Kidney tubule cell (primary cell): ENCODE results near the gene SULT1A2.
"Not testable (repeated sequence)": the region's sequence is repeated elsewhere in the genome, so short reads cannot be mapped to it uniquely, and the experiment has no call there.

Experiments used
- DNase-seq: peaks from one replicate; pipeline ENCODE4 v3.0.0-alpha.2; 2018; ENCODE audit warnings: low spot score

Gene SULT1A2

GRCh38 chr16:28596840-28597691 is at the start of gene SULT1A2:
Gene SULT1A2 (minus strand): TSS chr16:28597050. CDS start chr16:28595930, 1,120 bp downstream.
- peak; percentile 84 for DNase-seq

- DNase-seq: not testable (repeated sequence)
Observed at GRCh38 chr16:28639959-28640358, 43.1 kb upstream of the SULT1A2 start.

GRCh38 chr16:28638359-28638758 is 41.5 kb upstream of the SULT1A2 start:
- DNase-seq: not testable (repeated sequence)

DNA sequence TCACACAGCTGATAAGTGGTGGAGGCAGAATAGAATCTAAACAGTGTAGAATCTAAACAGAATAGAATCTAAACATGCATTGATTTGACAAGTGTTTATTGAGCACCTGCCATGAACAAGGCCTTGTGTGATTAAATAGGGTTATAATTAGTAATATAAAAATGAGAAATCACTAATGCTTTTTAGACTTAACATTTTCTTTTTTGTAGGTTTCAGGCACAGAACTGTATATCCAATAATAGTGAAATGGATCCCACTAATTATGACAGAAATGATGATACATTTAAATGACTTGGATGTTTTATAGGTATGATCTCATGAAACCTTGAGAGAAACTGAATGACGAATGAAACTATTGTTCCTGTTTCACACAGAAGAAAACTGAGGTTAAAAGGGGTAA is 40.9 kb upstream of the SULT1A2 start, which contains the start of gene NPIPB8:
Gene NPIPB8, plus strand, starts transcription at position 301 of the 400 bp plus-strand sequence. CDS start 296 bp downstream, outside the sequence.
- not testable (repeated sequence) for DNase-seq

GRCh38 chr16:28636093-28636823 is 39.4 kb upstream of the SULT1A2 start:
- peak; percentile 83 for DNase-seq

DNA sequence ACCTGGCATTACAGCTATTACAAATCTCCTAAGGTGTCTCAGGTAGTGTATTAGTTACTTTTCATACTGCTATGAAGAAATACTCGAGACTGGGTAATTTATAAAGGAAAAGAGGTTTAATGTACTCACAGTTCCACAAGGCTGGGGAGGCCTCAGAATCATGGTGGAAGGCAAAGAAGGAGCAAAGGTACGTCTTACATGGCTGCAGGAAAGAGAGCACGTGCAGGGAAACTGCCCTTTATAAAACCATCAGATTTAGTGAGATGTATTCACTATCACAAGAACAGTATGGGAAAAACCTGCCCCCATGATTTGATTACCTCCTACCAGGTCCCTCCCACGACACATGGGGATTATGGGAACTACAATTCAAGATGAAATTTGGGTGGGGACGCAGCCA is 34.1 kb upstream of the SULT1A2 start:
- DNase-seq: not testable (repeated sequence)

DNA sequence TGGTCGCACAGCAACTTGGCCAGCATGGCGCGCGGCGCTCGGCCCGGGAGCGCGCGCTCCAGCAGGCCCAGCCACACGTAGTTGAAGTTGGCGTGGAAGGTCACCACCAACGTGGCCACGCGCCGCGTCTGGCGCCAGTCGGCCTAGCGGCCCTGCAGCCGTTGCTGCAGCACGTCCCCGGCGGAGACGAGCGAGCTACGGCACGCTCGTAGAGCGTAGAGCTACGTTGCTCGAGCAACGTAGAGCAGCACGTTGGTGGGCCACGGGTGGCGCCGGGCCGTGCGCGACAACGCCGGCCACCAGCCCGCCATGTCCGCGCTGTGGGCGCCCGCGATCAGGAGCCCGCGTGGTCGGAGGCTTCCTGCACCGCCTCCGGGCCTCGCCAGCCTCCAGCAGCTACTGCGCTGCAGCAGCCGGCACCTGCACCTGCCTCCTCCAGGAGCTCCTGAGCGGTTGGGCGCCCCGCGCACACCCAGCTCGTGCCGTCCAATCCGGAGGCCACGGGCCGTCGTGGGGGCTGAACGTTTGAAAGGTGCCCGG is 26.4 kb upstream of the SULT1A2 start:
- peak; percentile 62 for DNase-seq

DNA sequence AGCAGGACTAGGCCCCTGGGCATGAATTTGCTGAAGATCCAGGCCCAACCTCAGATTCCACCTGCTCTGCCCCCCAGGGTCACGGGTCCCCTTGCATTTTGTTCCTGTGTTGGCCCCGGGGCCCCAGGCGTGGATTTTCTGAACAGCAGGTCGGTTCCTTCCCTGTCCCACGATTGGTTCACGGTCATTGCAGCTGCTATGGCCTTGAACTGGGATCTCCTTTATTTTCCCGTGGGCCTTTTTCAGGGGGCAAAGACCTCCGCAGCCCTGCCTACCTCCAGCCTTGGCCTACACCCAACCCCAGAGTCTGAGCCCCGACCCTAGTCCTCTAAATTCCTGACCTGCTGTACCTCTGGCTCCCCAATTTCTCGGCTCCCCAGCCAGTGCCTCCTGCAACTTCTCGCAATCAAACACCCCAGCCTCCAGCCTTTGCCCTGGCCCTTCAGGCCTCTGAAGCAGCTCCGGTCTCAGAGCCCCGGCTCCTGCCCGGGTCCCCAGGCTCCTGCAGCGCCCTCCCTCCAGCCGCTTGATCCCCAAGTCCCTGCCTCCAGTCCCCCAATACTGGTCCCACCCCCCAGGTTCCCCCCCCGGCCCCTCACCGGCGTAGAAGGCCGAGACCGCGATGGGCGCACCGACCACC is 25.8 kb upstream of the SULT1A2 start:
- peak; percentile 0 for DNase-seq

DNA sequence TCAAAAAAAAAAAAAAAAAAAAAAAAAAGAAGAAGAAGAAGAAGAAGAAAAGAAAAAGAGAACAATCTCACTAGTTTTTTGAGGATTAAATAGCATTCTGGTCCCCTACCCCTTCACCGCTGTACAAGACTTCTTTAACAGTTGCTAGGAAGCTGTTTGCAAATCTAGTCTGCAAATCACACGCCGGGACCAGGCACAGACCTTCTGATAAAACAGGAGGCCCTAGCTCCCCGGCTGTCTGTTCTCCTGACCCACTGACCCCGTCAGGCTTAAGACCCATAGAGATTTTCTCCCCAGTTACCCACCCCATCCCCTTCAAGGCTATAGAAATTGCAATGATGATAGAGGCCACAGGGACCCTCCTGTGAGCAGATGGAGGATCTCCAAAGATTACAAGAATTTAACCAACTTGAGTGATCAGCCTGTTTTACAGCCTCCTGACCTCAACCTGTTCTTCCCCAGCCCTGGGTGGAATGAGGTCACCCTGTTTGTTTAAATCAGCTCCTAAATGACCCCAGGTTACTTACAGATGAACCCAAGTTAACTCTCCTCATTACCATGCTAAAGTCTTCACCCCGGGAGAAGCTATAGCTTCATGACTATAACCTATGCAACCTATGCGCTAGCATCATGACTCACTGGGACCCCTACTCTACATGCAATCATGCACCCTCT is 24.8 kb upstream of the SULT1A2 start:
- DNase-seq: peak; percentile 0

- DNase-seq: not testable (repeated sequence)
Observed at GRCh38 chr16:28620316-28620715, 23.5 kb upstream of the SULT1A2 start.

- DNase-seq: peak; percentile 64
Observed at GRCh38 chr16:28617874-28618273, 21.0 kb upstream of the SULT1A2 start.

- no peak for DNase-seq
Observed at GRCh38 chr16:28616636-28617035, 19.8 kb upstream of the SULT1A2 start.

- DNase-seq: not testable (repeated sequence)
Observed at GRCh38 chr16:28616224-28616577, 19.4 kb upstream of the SULT1A2 start.

GRCh38 chr16:28615486-28616223 is 18.8 kb upstream of the SULT1A2 start:
- DNase-seq: peak; percentile 42

DNA sequence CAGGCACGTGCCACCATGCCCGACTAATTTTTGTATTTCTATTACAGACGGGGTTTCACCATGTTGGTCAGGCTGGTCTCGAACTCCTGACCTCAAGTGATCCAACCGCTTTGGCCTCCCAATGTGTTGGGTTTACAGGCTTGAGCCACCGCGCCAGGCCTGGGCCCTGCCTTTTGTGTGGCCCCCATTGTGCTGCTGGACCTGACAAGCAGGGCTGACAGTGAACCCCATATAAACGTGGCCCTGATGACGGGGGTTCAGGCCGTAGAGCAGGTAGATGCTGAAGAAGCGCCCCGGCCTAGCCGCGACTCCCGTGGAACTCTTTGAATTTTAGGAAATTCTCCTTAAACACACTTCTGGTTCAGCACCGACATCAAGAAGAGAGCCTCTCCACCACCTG is 17.7 kb upstream of the SULT1A2 start:
- DNase-seq: not testable (repeated sequence)

DNA sequence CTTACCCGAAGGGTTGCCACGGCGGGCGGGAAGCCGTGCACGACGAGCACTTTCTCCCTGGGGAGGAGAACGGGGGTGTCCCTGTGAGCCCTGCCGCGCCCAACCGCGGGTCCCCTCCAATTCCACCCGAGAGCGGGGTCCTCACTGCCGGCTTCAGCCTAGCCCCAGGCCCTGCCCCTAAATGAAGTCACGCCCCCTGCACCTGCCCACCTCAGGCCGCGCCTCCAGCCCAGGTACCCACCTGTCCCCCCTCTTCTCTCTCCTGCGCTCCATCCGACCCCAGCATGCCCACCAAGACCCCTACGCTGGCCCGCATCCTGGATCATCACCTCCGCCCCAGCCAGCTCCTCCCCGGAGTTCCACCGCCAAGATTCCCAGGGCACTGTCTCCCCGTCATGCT is 17.1 kb upstream of the SULT1A2 start:
- DNase-seq: not testable (repeated sequence)

DNA sequence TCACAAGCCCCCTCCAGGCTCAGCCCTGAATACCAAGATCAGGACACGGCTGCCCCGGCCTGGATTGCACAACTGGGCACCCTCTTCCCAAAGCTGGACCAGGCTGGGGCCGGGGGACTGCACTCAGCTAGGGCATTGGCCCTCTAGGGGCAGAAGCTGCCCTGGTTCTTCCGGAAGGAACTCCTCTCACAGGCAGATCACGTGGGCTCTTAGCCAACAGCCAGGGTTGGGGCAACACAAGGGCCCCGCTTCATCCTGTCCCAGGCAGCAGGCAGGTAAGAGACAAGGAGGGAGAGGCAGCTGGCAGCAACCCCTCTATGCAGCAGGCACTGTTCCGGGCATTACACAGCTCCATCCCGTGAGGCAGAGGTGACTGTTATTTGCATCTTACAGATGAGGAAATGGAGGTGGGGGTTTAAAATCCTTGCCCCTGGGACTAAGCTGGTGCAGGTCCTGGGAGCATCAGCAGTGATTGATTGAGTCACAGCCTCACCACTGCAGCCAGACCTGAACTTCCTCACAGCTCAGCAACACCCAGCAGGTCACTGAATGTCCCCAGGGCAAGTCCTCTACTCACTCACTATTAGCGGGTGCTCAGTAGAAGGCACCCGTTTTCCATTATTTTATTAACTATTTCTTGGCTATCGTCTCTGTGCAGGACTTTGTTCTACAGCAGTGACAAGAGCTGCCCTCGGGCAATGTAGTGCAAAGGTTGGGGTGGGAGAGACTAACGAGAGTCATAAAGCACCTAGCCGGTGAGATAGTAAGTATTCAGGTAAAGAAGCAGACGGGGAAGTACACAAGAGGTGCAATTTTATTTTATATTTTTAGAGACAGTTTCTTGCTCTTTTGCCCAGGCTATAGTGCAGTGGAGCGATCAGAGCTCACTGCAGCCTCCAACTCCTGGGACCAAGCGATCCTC is 15.8 kb upstream of the SULT1A2 start:
- DNase-seq: not testable (repeated sequence)

GRCh38 chr16:28610595-28611191 is 13.8 kb upstream of the SULT1A2 start:
- DNase-seq: no peak
